ENCODE results near the gene HPSE.

GRCh38 chr4:83329521-83330110 is 5.0 kb downstream of the HPSE start:
- no peak for TF ChIP-seq CTCF (IDR thresholded peaks at IDR 0.05; ENCODE audit: low read depth, low read length)
- no peak for TF ChIP-seq EZH2phosphoT487 (IDR thresholded peaks at IDR 0.05; ENCODE audit: low read depth)

All from OCI-LY3 (cell line).